NCI-H187 treated with DMSO at 0.1 percent for 48 hours (cell line): Measurements from ENCODE around the gene DNER.
"Not testable (repeated sequence)": the region's sequence is repeated elsewhere in the genome, so short reads cannot be mapped to it uniquely, and the experiment has no call there.

ENCODE experiments used
- DNase-seq: peaks from one replicate; lab custom pipeline; 2025; lab: John Stamatoyannopoulos, UW

DNER gene

GRCh38 chr2:229388731-229389130 lies 325.6 kb downstream of the DNER start:
- DNase-seq, result no peak

GRCh38 chr2:229387866-229388265 lies 326.5 kb downstream of the DNER start:
- DNase-seq, result no peak

- DNase-seq, result no peak
Observed at GRCh38 chr2:229380101-229380625, 334.2 kb downstream of the DNER start.

- DNase-seq, result no peak
Observed at GRCh38 chr2:229378386-229378785, 336.0 kb downstream of the DNER start.

GRCh38 chr2:229376866-229377265 lies 337.5 kb downstream of the DNER start:
- DNase-seq, result no peak

GRCh38 chr2:229375251-229375650 lies 339.1 kb downstream of the DNER start:
- DNase-seq, result no peak

- DNase-seq, result not testable (repeated sequence)
Observed at GRCh38 chr2:229373311-229373710, 341.0 kb downstream of the DNER start.

GRCh38 chr2:229372207-229372606 lies 342.1 kb downstream of the DNER start:
- DNase-seq, result no peak

- DNase-seq, result no peak
Observed at GRCh38 chr2:229371086-229371485, 343.3 kb downstream of the DNER start.

GRCh38 chr2:229370509-229370908 lies 343.8 kb downstream of the DNER start:
- no peak for DNase-seq

GRCh38 chr2:229363185-229363814 lies 351.1 kb downstream of the DNER start:
- DNase-seq, result no peak

GRCh38 chr2:229350883-229351282 lies 363.5 kb downstream of the DNER start:
- DNase-seq, result no peak

GRCh38 chr2:229350117-229350805 lies 364.1 kb downstream of the DNER start:
- no peak for DNase-seq

GRCh38 chr2:229348128-229348527 lies 366.2 kb downstream of the DNER start:
- DNase-seq, result no peak

- DNase-seq, result no peak
Observed at GRCh38 chr2:229346816-229347540, 367.4 kb downstream of the DNER start.

GRCh38 chr2:229344955-229345354 lies 369.4 kb downstream of the DNER start:
- DNase-seq, result no peak

- no peak for DNase-seq
Observed at GRCh38 chr2:229344151-229344551, 370.2 kb downstream of the DNER start.

GRCh38 chr2:229343661-229344060 lies 370.7 kb downstream of the DNER start:
- no peak for DNase-seq

- DNase-seq, result no peak
Observed at GRCh38 chr2:229342376-229342775, 372.0 kb downstream of the DNER start.

- DNase-seq, result no peak
Observed at GRCh38 chr2:229340086-229340760, 374.1 kb downstream of the DNER start.

- DNase-seq, result no peak
Observed at GRCh38 chr2:229339618-229340017, 374.7 kb downstream of the DNER start.

- not testable (repeated sequence) for DNase-seq
Observed at GRCh38 chr2:229339171-229339570, 375.2 kb downstream of the DNER start.
